Mucosa of descending colon (tissue), 3 donors: ENCODE results near the gene SUFU. TPM values are rescaled to one million over a fixed set of nuclear protein-coding genes. Genes with fewer than 3 reads are reported as not detected.

Experiments used
- ATAC-seq: fragments of 200-7000 bp; cut with Tn5 transposase; one replicate; pipeline ENCODE4 v1.9.1; 2020; ENCODE audit warnings: mild to moderate bottlenecking, moderate library complexity
- DNase-seq, 3 donors: peaks; one replicate each; pipeline ENCODE4 v3.0.0-alpha.2; 2020
- H3K36me3 ChIP-seq: fragments of 200-600 bp; one replicate; pipeline ENCODE4 v1.8.0; 2021; ENCODE audit warnings: low read depth, mild to moderate bottlenecking
- H3K4me1 ChIP-seq: fragments of 200-600 bp; one replicate; pipeline ENCODE4 v1.8.0; 2021; ENCODE audit warnings: low read depth, mild to moderate bottlenecking
- H3K4me3 ChIP-seq: fragments of 200-600 bp; one replicate; pipeline ENCODE4 v1.8.0; 2021; ENCODE audit warnings: mild to moderate bottlenecking
- H3K9me3 ChIP-seq: fragments of 200-600 bp; one replicate; pipeline ENCODE4 v1.8.0; 2021; ENCODE audit warnings: mild to moderate bottlenecking
- CTCF ChIP-seq: fragments of 200-600 bp; IDR thresholded peaks from one replicate; pipeline ENCODE4 v1.8.0; 2022; ENCODE audit warnings: antibody characterized with exemption, mild to moderate bottlenecking
- intact Hi-C, 2 donors: fragments of 100-400 bp; cut with DNase I in 1 of 2; cut with micrococcal nuclease in 1 of 2; formaldehyde crosslinking; loops; one replicate each; pipeline versions ENCODE4 v1.11.0 to v1.11.1; 2022; cut with DNase I, micrococcal nuclease
- total RNA-seq, 3 donors: library from RNA; stranded (reverse); fragmentation: NEBNext Ultra II Directional in 2 of 3; extraction: Animal tissue kit (Norgen Biotek cat#: 25700) in 2 of 3; gene quantifications; one replicate each; pipeline versions ENCODE4 v1.2.1 to v1.2.4, GENCODE V29; 2021 to 2023
- donor health status: DM: no; HTN: no; CAD: no; lungs with moderate emphysema.
- donor health status: DM: no; HTN: no; CAD: no.
- donor health status: DM: no; HTN: yes; CAD: no.

SUFU gene
- total RNA-seq, 3 donors from 2014 or later: 9.0 to 13.9 (median 9.5) TPM

DNA sequence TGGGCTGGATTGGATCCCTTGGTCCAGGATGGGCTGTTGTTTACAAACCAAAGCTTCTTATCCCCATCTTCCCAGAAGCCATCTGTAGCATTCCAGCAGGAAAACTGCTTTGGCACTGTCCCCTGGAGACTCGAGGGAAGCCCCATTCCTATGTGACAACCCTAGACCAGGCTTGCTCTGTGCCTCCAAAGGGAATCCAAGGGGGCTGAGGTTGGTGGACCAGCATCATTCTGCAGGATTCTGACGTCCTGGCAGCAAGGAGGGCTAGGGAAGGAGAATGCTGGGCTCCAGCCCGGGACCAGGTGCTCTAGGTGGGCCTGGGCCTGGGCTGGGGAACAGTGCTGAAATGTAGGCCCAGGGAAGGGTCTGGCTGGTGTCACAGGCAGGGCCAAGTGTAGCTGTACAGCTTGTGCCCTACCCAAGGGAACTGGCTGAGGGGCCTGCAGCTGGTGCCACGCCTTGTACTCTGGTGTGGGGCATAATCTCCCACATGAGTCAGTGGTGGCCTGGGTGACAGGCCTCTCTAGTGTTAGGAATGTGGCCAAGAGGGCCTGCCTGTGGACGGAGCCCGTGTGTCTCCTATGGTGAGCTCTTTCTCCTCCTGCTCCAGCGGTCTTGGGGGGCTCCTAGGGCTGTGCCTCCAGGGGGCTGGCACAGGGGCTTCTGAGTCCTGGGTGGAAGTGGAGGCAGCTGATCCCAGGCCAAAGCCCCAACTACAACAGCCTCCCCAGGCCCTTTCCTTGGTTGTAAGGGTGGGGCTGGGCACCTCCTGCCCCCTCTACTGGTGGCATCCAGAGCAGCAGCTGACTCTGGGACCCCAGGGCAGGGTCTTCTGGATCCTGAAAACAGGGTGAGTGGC lies 165.7 kb downstream of the SUFU start:
- H3K36me3 ChIP-seq: no peaks in the 10 kb centered on the region
- no peaks in the 10 kb centered on the region for H3K9me3 ChIP-seq
- no peak for TF ChIP-seq CTCF
- no peak overlapping the region for H3K4me3 ChIP-seq
- ATAC-seq: peak; percentile 81
- intact Hi-C loops: no loop called here
- H3K4me1 ChIP-seq: peaks cover 15% of the 10 kb centered on the region
- DNase-seq: peak in 1 of 3 donors; percentile 65

DNA sequence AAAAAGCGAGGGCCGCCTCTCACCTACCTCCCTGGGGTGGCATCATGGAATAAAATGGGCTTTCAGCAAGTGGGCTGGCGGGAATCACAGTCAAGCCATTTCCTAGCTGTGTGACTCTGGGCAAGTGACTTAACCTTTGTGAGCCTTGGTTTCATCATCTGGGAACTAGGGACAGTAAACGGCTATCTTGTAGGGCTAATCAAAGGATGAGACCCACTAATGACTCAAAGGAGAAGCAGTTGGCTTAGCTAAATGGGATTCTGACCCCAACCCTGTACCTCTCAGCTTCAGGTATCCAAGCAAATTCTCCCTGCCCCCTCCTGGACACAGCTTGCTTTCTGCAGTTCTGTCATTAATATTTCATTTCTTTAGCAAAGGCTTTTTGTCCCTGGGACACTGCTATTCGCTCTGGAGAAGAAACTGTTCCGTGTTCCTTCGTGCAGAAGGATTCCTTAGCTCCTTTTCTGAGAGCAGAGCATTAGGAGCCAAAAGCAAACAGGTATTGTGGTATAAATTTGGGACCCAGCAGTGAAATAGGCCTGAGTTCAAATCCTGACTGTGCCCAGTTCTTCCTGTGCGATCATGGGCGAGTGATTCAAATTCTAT lies 166.4 kb downstream of the SUFU start:
- Histone ChIP-seq H3K9me3 (no peaks in the 10 kb centered on the region), H3K36me3 (no peaks in the 10 kb centered on the region), H3K4me1 (peaks cover 18% of the 10 kb centered on the region), H3K4me3 (no peak overlapping the region)
- TF ChIP-seq CTCF: no peak
- ATAC-seq: no peak
- DNase-seq: no peak
- intact Hi-C loops: no loop called here

DNA sequence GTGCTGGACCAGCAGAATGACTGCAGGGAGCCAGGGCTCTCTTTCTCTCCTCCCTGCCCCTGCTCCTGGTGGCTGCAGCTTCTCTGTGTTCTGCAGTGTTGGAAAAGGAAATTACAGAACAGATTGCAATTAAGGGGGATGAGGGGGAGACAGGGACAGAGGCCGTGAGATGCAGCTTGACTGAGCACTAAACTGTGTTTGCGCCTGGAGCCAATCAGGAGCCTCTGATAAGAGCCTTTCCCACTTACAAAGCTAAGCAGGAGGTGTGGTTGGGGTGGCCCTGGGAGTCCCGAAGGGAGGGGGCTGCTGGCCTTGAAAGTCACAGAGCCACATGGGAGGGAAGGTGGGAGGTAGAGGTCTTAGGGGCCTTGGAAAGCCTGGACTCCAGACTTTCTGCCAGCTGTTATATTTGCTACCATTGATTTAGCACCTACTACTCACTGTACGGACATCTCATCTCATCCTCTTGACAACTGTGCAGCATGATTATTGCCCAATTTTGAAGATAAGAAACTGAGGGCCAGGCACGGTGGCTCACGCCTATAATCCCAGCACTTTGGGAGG lies 167.2 kb downstream of the SUFU start:
- H3K4me1 ChIP-seq: peaks cover 18% of the 10 kb centered on the region
- no peaks in the 10 kb centered on the region for H3K9me3 ChIP-seq
- ATAC-seq: no peak
- no peak overlapping the region for H3K4me3 ChIP-seq
- no peak for TF ChIP-seq CTCF
- intact Hi-C loops: no loop called here
- H3K36me3 ChIP-seq: no peaks in the 10 kb centered on the region
- DNase-seq: no peak

DNA sequence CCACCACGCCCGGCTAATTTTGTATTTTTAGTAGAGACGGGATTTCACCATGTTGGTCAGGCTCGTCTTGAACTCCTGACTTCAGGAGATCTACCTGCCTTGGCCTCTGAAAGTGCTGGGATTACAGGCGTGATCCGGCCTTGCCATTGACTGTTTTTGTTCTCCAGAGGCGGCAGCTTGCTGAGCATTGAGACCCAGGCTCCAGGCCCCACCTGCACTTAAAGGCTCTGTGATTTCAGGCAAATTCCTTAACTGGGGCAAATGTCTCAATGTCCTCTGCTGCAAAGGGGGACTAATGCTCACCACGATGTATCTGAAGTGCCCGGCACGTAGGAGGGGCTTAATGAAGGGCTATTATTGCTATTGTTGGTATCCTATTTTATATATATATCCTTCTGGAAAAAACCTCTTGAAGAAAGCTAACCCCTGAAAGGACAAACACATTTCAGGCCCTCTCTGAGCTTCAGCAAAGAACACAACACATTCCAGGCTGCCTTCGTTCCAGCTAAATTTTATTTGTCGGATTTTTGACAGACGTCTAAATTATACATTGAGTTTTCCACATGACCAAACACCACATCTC lies 169.6 kb downstream of the SUFU start:
- peaks cover 26% of the 10 kb centered on the region for H3K4me1 ChIP-seq
- no peak for TF ChIP-seq CTCF
- H3K9me3 ChIP-seq: no peaks in the 10 kb centered on the region
- no peak for ATAC-seq
- DNase-seq: no peak
- no peaks in the 10 kb centered on the region for H3K36me3 ChIP-seq
- intact Hi-C loops: no loop called here
- no peak overlapping the region for H3K4me3 ChIP-seq

DNA sequence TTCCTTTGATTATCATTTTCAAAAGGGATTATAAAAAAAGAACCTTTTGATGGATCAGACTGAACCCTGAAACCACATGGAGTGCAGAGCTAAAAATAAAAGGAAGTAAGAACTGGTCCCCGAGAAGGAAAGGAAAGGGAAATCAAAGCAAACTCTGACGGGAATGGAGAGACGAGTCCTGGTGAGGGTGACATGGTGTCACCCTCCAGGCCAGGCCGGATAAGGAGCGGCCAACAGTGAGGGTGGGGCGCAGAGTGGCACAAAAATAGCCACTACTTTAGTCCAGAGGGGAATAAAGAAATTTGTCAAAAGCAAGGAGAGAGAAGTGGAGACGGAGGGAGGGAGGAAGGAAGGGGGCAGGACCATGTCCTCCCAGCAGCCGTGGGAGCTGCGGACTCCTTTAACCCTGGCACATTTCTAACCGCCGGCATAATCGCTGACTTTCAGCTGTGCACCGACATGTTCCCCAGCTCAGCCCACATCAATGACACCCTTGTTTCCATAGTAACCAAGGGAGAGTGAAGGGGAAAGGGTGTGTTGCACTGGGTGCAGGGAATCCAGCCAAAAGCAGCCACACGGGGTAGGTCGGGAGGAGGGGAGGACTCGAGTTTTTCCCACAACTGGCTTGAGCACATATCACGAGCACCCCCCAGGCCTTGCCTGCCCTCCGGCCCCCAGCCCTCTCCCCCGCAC lies 170.2 kb downstream of the SUFU start:
- TF ChIP-seq CTCF: no peak
- Histone ChIP-seq H3K36me3 (no peaks in the 10 kb centered on the region), H3K9me3 (no peaks in the 10 kb centered on the region), H3K4me3 (no peak overlapping the region), H3K4me1 (peaks cover 32% of the 10 kb centered on the region)
- intact Hi-C loops: no loop called here
- ATAC-seq: peak; percentile 64
- peak in 1 of 3 donors; percentile 66 for DNase-seq
